SHP77 (cell line): ENCODE measurements around the gene PSTPIP1.

ENCODE experiments used
- DNase-seq, 2 experiments: peaks; one replicate each; lab custom pipeline; 2025; lab: John Stamatoyannopoulos, UW

PSTPIP1 gene

GRCh38 chr15:77018796-77019505 is 24.0 kb downstream of the PSTPIP1 start:
- no peak for DNase-seq

DNA sequence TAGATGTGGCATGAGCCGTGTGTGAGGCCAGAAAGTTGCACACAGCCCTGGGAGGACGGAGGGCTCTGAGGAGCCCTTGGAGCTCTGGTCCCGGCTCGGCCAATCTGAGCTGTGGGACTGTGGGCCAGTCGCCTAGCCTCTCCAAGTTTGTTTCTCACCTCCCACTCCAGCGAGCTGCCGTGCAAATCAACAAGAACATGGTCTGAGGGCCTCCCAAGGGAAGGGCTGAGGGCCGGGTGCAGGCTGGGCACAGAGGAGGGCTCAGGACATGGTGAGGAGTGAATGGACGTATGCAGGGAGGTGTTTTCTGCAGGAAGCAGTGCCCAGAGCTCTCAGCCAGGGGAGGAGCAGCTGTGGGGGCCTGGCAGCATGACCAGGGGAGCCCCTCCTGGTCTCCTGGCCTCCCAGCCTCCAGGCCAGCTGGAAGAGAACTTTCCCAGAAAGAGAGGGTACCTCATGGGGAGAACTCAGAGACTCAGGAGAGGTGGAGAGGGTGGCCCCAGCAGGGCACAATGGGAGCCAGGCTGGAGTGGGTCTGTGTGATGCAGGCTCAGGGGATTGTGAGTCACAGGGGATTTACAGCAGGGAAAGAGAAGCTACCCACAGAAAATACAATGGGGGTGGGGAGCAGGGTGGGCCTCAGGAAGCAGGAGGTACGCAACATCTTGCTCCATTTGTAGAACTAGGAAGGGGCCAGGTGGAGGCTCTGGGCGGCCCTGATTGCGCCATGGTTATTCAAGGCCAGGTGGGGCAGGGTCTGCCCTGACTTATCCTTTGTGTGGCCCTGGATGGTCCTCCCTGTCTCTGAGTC is 24.8 kb downstream of the PSTPIP1 start:
- no peak for DNase-seq

- no peak for DNase-seq
These were observed 25.6 kb downstream of the PSTPIP1 start for GRCh38 chr15:77020348-77021087.

GRCh38 chr15:77021088-77021481 is 26.2 kb downstream of the PSTPIP1 start:
- no peak for DNase-seq

DNA sequence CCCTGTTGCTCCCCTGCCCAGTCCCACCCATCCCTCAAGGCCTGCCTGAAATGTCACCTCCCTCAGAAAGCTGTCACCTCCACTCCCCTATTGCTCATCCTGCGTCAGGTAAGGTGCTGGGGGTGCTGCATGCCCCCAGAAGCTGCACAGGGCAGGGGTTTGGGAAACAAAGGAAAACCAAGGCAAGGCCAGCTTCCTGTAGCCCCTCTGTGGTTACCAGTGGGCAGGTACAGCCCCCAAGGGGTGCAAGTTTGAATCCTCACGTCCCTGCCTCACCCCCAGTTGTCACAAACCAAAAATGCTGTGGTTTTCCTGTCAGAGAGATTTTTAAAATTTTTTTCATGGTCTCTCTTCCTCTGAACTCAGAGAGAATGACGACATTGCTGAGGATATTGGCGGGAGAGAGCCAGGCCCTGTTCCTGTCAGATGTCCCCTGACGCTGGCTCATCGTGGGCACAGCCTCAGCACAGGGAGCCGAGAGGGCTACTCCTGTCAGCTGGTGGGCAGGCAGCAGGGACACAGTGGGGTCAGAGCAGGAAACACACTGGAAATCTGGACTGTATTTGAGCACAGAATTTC is 27.0 kb downstream of the PSTPIP1 start:
- DNase-seq, result no peak

GRCh38 chr15:77022646-77023575 is 28.0 kb downstream of the PSTPIP1 start:
- DNase-seq, result no peak

GRCh38 chr15:77023576-77024272 is 28.8 kb downstream of the PSTPIP1 start:
- no peak for DNase-seq

DNA sequence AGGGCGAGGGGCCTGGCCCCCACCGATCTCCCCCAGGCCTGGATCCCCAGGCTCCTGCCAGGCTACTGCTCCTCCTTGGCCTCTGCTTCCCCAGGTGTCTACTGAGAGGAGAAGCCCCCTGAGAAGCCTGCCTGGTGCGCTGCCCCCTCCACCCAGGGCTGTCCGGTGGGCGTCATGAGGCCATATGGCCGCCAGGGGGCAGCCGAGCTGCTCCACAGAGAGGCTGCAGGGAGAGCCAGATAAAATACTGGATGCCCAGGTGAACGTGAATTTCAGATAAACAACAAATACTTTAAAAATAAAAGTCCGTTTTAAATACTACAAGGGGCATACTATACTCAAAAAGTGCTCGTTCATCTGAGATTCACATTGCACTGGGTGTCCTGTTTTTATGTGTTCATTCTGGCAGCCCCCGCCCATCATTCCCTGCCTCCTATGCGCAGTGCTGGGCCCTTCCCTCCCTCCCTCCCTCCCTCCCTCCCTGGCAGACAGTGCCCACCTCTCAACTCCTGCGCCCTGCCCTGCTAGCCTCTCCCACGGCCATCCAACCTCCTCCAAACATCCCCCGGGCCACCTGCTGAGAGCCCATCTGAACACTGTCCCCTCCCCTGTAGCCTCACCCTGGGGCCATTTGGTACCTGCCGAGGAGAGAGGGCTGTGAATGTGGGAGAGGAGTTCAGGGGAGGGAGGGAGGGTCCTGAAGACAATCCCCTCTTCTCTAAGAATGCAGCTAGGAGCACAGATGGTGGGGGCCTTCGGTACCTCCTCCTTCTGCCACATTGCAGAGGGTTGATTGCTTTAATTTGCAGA is 29.6 kb downstream of the PSTPIP1 start:
- peak in 1 of 2 experiments; percentile 34 for DNase-seq

- DNase-seq, result no peak
These were observed 30.4 kb downstream of the PSTPIP1 start for GRCh38 chr15:77025083-77025901.

DNA sequence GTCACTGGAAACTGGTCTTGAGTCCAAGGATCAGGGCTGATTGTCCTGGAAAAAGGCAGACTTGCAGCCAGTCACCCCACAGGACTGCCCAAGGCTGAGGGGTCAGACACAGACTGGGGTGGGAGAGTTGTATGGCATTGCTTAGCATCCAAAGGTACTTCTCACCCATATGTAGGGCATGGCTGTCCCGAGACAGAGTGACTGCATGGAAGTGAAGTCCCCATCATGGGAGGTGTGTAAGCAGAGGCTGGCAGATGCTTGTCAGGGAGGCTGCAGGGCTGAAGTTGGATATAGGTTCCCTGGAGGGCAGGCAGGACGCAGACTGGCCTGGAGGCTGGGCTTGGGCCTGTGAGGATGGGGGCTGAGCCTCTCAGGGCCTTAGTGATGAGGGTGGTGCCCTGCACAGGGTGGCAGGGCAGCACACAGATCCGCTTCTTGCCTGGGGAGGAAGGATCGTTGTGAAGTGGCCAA is 31.1 kb downstream of the PSTPIP1 start:
- DNase-seq, result no peak

DNA sequence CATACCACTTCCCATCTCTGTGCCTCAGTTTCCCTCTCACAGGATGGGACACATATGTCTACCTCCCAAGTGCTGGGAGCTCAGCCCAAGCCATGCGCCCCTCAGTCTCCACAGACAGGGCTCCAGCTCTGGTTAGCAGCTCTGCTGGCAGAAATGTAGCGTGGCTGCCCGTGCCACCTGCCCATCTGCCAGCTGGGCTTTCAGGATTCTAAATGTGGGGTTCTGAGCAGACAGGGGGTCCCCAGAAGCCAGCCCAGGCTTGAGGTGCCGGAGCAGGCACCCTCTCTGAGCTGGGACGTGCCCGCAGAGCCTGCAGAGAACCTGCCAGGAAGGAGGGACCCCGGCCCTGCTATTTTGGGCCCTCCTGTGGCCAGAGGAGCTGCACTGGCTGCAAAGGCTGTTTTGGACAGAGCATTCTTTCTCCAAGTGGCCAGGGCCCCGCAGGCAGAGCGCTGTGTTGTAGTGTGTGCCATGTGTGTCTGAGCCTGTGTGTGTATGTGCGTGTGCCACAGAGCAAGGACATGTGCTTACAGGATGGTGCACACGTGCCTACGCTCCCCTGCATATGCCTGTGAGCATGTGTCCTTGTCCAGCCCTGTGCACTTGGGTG is 31.7 kb downstream of the PSTPIP1 start:
- DNase-seq, result no peak

GRCh38 chr15:77027111-77027696 is 32.3 kb downstream of the PSTPIP1 start:
- DNase-seq, result no peak

- DNase-seq, result no peak
These were observed 32.9 kb downstream of the PSTPIP1 start for GRCh38 chr15:77027697-77028450.

DNA sequence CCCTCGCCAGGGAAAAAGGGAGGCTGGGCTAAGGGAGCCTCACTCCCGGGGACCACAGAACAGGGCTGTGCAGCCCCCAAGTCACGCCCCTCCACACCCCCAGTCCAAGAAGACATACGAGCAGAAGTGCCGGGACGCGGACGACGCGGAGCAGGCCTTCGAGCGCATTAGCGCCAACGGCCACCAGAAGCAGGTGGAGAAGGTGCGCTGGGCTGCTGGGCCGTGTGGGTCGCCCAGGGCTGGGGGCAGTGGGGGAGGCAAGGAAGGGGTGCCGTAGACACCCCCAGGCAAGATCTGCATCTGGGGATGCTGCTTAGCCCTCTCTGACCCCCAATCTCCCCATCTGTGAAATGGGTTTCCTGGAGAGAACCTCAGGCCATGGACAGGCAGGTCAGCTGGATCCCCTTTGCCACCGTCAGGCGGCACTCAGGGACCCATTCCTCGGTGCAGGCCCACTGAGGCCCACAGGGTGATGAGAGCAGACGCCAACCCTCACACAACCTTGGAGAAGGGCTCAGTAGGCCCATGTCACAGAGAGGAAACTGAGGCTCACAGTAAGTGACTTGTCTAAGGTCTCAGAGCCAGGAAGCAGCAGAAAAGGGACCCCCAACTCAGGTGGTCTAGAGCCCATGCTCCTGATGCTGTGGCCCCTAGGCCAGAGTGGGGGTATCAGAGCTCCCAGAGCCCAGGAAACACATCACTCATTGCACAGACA is 33.7 kb downstream of the PSTPIP1 start:
- DNase-seq, result no peak

- no peak for DNase-seq
These were observed 34.5 kb downstream of the PSTPIP1 start for GRCh38 chr15:77029166-77030047.
